Pancreas (tissue), 10 donors: ENCODE data around the gene RARRES1. TPM values are rescaled to one million over a fixed set of nuclear protein-coding genes. Genes with fewer than 3 reads are reported as not detected.
A peak's percentile ranks its signal among the peaks of the same experiment; 100 is the strongest.

Source experiments
- ATAC-seq, 4 donors: fragments of 200-7000 bp; cut with Tn5 transposase; one replicate each; pipeline versions ENCODE4 v1.8.0 to v1.9.1; 2020; ENCODE audit warnings: mild to moderate bottlenecking in 4 of 4, moderate library complexity in 4 of 4
- DNase-seq, 6 donors: peaks; one replicate each; pipeline ENCODE4 v3.0.0-alpha.2; 2020
- FAIRE-seq: peaks from 2 replicates; lab custom pipeline; 2012; peaks lifted over from hg19 to GRCh38; lab: Jason Lieb, UNC
- H3K27ac ChIP-seq, 4 donors: fragments of 200-600 bp; sonication (generic); 1 replicate in 3 of 4; 2 replicates in 1 of 4; pipeline versions ENCODE4 v1.5.0 to v1.8.0; 2020
- H3K27me3 ChIP-seq, 4 donors: fragments of 200-600 bp; one replicate each; pipeline ENCODE4 v1.8.0; 2021
- H3K36me3 ChIP-seq, 3 donors: fragments of 200-600 bp; sonication (generic) in 1 of 3; one replicate each; pipeline versions ENCODE4 v1.5.0 to v1.8.0; 2020 to 2021
- H3K4me1 ChIP-seq, 3 donors: fragments of 200-600 bp; one replicate each; pipeline ENCODE4 v1.8.0; 2021
- H3K4me3 ChIP-seq, 4 donors: fragments of 200-600 bp; sonication (generic) in 2 of 4; one replicate each; pipeline versions ENCODE4 v1.5.0 to v1.8.0; 2020 to 2021
- H3K9me3 ChIP-seq, 4 donors: fragments of 200-600 bp; one replicate each; pipeline ENCODE4 v1.8.0; 2021
- CTCF ChIP-seq, 4 donors: fragments of 200-600 bp; sonication (generic) in 3 of 4; IDR thresholded peaks; one replicate each; pipeline versions ENCODE4 v1.5.0 to v1.8.0; 2021; ENCODE audit warnings: antibody characterized with exemption in 4 of 4
- WGBS, 2 donors: extraction: QIAGEN DNeasy Blood & Tissue Kit; methylation state at CpG; one replicate each; pipeline ENCODE4 v1.1.7; 2013; 5-methylcytosine and 5-hydroxymethylcytosine counted together
- intact Hi-C, 3 donors: fragments of 100-400 bp; cut with DNase I; formaldehyde crosslinking; loops; one replicate each; pipeline versions ENCODE4 v1.11.1 to v1.14.2; 2022
- polyA plus RNA-seq, 2 donors: library from polyadenylated mRNA; stranded (reverse); fragments of 200-250 nt; gene quantifications; one replicate each; pipeline ENCODE4 v1.2.3, GENCODE V29; 2013
- total RNA-seq, 6 donors: library from RNA; stranded (reverse); fragmentation: NEBNext Ultra II Directional in 4 of 6; extraction: Animal tissue kit (Norgen Biotek cat#: 25700) in 4 of 6; gene quantifications; one replicate each; pipeline versions ENCODE4 v1.2.1 to v1.2.4, GENCODE V29; 2021 to 2023
- donor health status: healthy with polysubstance abuse.
- donor health status: DM: no; HTN: no; CAD: no; lungs with moderate emphysema.
- donor health status: DM: no; HTN: no; CAD: no.
- donor health status: control.
- donor health status: control.
- donor health status: Bipolar disorder and iron deficiency.
- donor health status: DM: yes; HTN: yes; CAD: no.
- donor health status: DM: no; HTN: no; CAD: no.
- donor health status: DM: no; HTN: no; CAD: no.
- donor health status: DM: yes; HTN: yes; CAD: no.

The RARRES1 gene
- total and polyA plus RNA-seq, 8 donors: 0.79 to 48.3 (median 3.9) TPM

GRCh38 chr3:158718490-158719170 is 13.6 kb downstream of the RARRES1 start:
- ATAC-seq: no peak
- intact Hi-C loops: no loop called here

GRCh38 chr3:158717576-158717975 is 14.7 kb downstream of the RARRES1 start:
- WGBS, 2 donors: 95% methylated on average over 2 of the region's 2 CpGs
- FAIRE-seq: no peak

More at GRCh38 chr3:158718490-158719170, 13.6 kb downstream of the RARRES1 start:
- DNase-seq (no peak), FAIRE-seq (no peak)
- Histone ChIP-seq H3K27ac (no peak overlapping the region), H3K9me3 (no peaks in the 10 kb centered on the region), H3K27me3 (no peaks in the 10 kb centered on the region), H3K4me3 (no peak overlapping the region), H3K4me1 (no peaks in the 10 kb centered on the region), H3K36me3 (no peaks in the 10 kb centered on the region)
- TF ChIP-seq CTCF (IDR thresholded peaks at IDR 0.05): no peak
- WGBS, 2 donors: 89 to 91% methylated on average over 5 of the region's 5 CpGs

GRCh38 chr3:158713094-158713499 is 19.2 kb downstream of the RARRES1 start:
- DNase-seq (no peak), ATAC-seq (peak in 3 of 4 donors; percentile 17 to 42 (median 36)), FAIRE-seq (no peak)
- no peak overlapping the region for H3K4me3 ChIP-seq
- 86 to 94% methylated on average over 9 of the region's 9 CpGs for WGBS, 2 donors
- H3K4me1 ChIP-seq: no peaks in the 10 kb centered on the region
- H3K27me3 ChIP-seq: no peaks in the 10 kb centered on the region
- no peak for TF ChIP-seq CTCF (IDR thresholded peaks at IDR 0.05)
- peak overlapping the region in 1 of 4 donors; percentile 21 for H3K27ac ChIP-seq
- intact Hi-C loops: no loop called here
- H3K36me3 ChIP-seq: no peaks in the 10 kb centered on the region
- no peaks in the 10 kb centered on the region for H3K9me3 ChIP-seq

More at GRCh38 chr3:158717576-158717975, 14.7 kb downstream of the RARRES1 start:
- H3K4me1 ChIP-seq: no peaks in the 10 kb centered on the region
- no peak for TF ChIP-seq CTCF (IDR thresholded peaks at IDR 0.05)
- H3K36me3 ChIP-seq: no peaks in the 10 kb centered on the region
- H3K4me3 ChIP-seq: no peak overlapping the region
- H3K9me3 ChIP-seq: no peaks in the 10 kb centered on the region
- intact Hi-C loops: no loop called here
- ATAC-seq (no peak), DNase-seq (no peak)
- H3K27me3 ChIP-seq: no peaks in the 10 kb centered on the region
- H3K27ac ChIP-seq: no peak overlapping the region

GRCh38 chr3:158712443-158712842 is 19.8 kb downstream of the RARRES1 start:
- H3K4me1 ChIP-seq: no peaks in the 10 kb centered on the region
- 84 to 96% methylated on average over 1 of the region's 1 CpG for WGBS, 2 donors
- FAIRE-seq (no peak), ATAC-seq (no peak), DNase-seq (no peak)
- no peaks in the 10 kb centered on the region for H3K9me3 ChIP-seq
- H3K4me3 ChIP-seq: no peak overlapping the region
- peak overlapping the region in 1 of 4 donors; percentile 21 for H3K27ac ChIP-seq
- intact Hi-C loops: no loop called here
- H3K36me3 ChIP-seq: no peaks in the 10 kb centered on the region
- H3K27me3 ChIP-seq: no peaks in the 10 kb centered on the region
- no peak for TF ChIP-seq CTCF (IDR thresholded peaks at IDR 0.05)

- intact Hi-C loops: no loop called here
- Histone ChIP-seq H3K4me3 (no peak overlapping the region), H3K4me1 (no peaks in the 10 kb centered on the region), H3K27ac (peak overlapping the region in 1 of 4 donors; percentile 33), H3K27me3 (no peaks in the 10 kb centered on the region), H3K9me3 (no peaks in the 10 kb centered on the region), H3K36me3 (no peaks in the 10 kb centered on the region)
- peak in 3 of 4 donors; percentile 29 to 75 (median 59) for ATAC-seq
- WGBS, 2 donors: 76 to 86% methylated on average over 1 of the region's 1 CpG
- FAIRE-seq: no peak
- no peak for DNase-seq
- no peak for TF ChIP-seq CTCF (IDR thresholded peaks at IDR 0.05)
Observed at GRCh38 chr3:158711886-158712285, 20.4 kb downstream of the RARRES1 start.
